Measurements from ENCODE around the gene MSH6.

MSH6 gene

DNA sequence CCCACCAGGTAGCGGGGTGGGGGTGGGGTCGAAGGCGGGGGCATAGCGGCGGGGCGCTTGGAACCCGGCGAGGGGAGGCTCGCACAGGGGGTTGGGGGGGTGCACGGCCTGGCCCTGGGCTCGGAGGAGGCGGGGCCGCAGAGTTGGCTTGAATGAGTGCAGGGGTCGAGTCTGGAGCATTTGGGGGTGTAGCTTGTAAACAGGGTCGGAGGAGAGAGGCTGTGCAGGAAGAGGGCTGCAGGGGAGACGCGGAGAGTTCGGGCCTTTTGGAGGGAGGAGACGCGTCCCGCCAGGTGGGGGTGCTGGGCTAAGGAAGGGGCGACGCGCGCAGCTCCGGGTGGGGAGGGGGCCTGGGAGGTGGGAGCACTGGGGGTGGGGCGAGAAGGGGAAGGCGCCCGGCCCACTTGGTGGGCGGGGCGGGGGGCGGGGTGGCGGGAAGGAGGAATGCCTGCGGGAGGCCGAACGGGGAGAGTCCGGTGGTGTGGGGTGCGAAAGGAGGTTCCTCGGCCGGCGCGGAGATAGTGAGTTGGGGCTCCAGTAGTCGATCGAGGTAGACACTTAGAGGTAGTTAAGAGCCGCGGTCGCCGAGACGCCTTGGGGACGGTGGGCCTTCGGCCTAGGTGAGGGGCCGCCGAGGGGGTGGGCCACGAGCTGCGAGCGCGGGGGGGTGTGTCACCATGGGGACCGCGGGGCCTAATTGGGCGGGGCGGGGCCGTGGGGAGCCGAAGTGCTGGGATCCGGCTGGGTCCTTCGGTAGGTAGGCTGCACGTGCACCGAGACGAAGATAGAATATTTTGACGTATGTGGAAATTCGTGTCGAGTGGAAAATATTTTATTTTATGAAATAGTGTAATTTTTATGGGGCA lies 774 bp downstream of the MSH6 start:
- Histone ChIP-seq H3K36me3 (ENCODE audit: control insufficient read depth, insufficient read depth, low read length) (peaks cover 28% of the 10 kb centered on the region), H3K27me3 (ENCODE audit: control insufficient read depth, insufficient read depth, low read length) (no peaks in the 10 kb centered on the region), H3K27ac (ENCODE audit: low read depth, low read length) (peak overlapping the region; percentile 85), H3K9me3 (ENCODE audit: control insufficient read depth, insufficient read depth, low read depth, low read length) (no peaks in the 10 kb centered on the region; the same call in 1 of the 2 replicates), H3K4me3 (ENCODE audit: low read depth, low read length) (peak overlapping the region; percentile 73), H3K4me1 (ENCODE audit: control insufficient read depth, insufficient read depth, low read length) (peaks cover 7% of the 10 kb centered on the region; the same call in 1 of the 2 replicates), H3K9ac (ENCODE audit: low read length) (peak overlapping the region; percentile 88)

DNA sequence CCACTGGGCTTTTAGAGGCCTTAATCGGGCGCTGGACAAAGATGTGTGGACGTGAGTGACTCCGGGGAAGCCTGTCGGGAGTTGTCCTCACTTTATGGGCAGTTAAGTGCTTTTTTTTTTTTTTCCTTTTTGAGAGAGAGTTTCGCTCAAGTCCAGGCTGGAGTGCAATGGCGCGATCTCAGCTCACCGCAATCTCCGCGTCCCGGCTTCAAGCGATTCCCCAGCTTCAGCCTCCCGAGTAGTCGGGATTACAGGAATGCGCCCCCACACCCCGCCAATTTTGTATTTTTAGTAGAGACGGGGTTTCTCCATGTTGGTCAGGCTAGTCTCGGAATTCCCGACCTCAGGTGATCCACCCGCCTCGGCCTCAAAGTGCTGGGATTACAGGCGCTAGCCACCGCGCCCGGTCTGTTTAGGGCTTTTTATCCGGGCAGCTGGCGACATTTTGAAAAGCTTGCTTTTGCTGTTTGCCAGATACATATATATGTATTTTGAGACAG lies 1.5 kb downstream of the MSH6 start:
- Histone ChIP-seq H3K9me3 (ENCODE audit: control insufficient read depth, insufficient read depth, low read depth, low read length) (no peaks in the 10 kb centered on the region; the same call in 1 of the 2 replicates), H3K4me1 (ENCODE audit: control insufficient read depth, insufficient read depth, low read length) (peaks cover 7% of the 10 kb centered on the region; the same call in 1 of the 2 replicates), H3K27ac (ENCODE audit: low read depth, low read length) (no peak overlapping the region), H3K27me3 (ENCODE audit: control insufficient read depth, insufficient read depth, low read length) (no peaks in the 10 kb centered on the region), H3K36me3 (ENCODE audit: control insufficient read depth, insufficient read depth, low read length) (peaks cover 33% of the 10 kb centered on the region), H3K9ac (ENCODE audit: low read length) (peak overlapping the region; percentile 44), H3K4me3 (ENCODE audit: low read depth, low read length) (peak overlapping the region; percentile 73)

DNA sequence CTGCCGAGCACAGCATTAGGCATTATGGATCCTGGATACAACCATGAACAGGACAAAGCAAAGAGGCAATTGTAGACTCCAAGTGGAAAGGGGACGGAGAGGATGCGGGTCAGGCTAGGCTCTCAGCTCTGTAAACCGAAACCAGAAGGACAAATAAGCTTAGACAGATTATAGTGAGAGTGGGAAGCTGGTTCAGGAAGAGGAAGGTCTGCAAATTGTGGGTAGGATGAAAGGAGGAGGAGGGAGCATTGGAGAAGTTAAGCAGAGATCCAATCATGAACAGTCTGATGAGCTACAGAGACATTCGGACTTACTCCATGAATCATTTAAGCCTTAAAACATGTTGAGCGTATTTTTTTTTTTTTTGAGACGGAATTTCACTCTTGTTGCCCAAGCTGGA lies 3.0 kb downstream of the MSH6 start:
- Histone ChIP-seq H3K27me3 (ENCODE audit: control insufficient read depth, insufficient read depth, low read length) (no peaks in the 10 kb centered on the region), H3K9ac (ENCODE audit: low read length) (no peak overlapping the region), H3K9me3 (ENCODE audit: control insufficient read depth, insufficient read depth, low read depth, low read length) (no peaks in the 10 kb centered on the region; the same call in 1 of the 2 replicates), H3K4me1 (ENCODE audit: control insufficient read depth, insufficient read depth, low read length) (peaks cover 7% of the 10 kb centered on the region; the same call in 1 of the 2 replicates), H3K27ac (ENCODE audit: low read depth, low read length) (no peak overlapping the region), H3K4me3 (ENCODE audit: low read depth, low read length) (peak overlapping the region; percentile 73; the same call in 1 of the 2 replicates), H3K36me3 (ENCODE audit: control insufficient read depth, insufficient read depth, low read length) (peaks cover 48% of the 10 kb centered on the region)

- Histone ChIP-seq H3K27ac (ENCODE audit: low read depth, low read length) (no peak overlapping the region), H3K4me3 (ENCODE audit: low read depth, low read length) (no peak overlapping the region), H3K36me3 (ENCODE audit: control insufficient read depth, insufficient read depth, low read length) (peaks cover 89% of the 10 kb centered on the region), H3K9me3 (ENCODE audit: control insufficient read depth, insufficient read depth, low read depth, low read length) (no peaks in the 10 kb centered on the region), H3K9ac (ENCODE audit: low read length) (no peak overlapping the region), H3K27me3 (ENCODE audit: control insufficient read depth, insufficient read depth, low read length) (no peaks in the 10 kb centered on the region), H3K4me1 (ENCODE audit: control insufficient read depth, insufficient read depth, low read length) (no peaks in the 10 kb centered on the region)
Observed at GRCh38 chr2:47796090-47796697, 13.2 kb downstream of the MSH6 start.

- Histone ChIP-seq H3K27me3 (ENCODE audit: control insufficient read depth, insufficient read depth, low read length) (no peaks in the 10 kb centered on the region), H3K36me3 (ENCODE audit: control insufficient read depth, insufficient read depth, low read length) (peaks cover 96% of the 10 kb centered on the region), H3K9ac (ENCODE audit: low read length) (no peak overlapping the region), H3K4me3 (ENCODE audit: low read depth, low read length) (no peak overlapping the region), H3K9me3 (ENCODE audit: control insufficient read depth, insufficient read depth, low read depth, low read length) (peaks cover 5% of the 10 kb centered on the region; the same call in 1 of the 2 replicates), H3K27ac (ENCODE audit: low read depth, low read length) (no peak overlapping the region), H3K4me1 (ENCODE audit: control insufficient read depth, insufficient read depth, low read length) (no peaks in the 10 kb centered on the region)
Observed at GRCh38 chr2:47798631-47799030, 15.7 kb downstream of the MSH6 start.

DNA sequence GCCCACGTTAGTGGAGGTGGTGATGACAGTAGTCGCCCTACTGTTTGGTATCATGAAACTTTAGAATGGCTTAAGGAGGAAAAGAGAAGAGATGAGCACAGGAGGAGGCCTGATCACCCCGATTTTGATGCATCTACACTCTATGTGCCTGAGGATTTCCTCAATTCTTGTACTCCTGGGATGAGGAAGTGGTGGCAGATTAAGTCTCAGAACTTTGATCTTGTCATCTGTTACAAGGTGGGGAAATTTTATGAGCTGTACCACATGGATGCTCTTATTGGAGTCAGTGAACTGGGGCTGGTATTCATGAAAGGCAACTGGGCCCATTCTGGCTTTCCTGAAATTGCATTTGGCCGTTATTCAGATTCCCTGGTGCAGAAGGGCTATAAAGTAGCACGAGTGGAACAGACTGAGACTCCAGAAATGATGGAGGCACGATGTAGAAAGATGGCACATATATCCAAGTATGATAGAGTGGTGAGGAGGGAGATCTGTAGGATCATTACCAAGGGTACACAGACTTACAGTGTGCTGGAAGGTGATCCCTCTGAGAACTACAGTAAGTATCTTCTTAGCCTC lies 16.2 kb downstream of the MSH6 start:
- Histone ChIP-seq H3K27ac (ENCODE audit: low read depth, low read length) (no peak overlapping the region), H3K36me3 (ENCODE audit: control insufficient read depth, insufficient read depth, low read length) (peaks cover 97% of the 10 kb centered on the region), H3K4me3 (ENCODE audit: low read depth, low read length) (no peak overlapping the region), H3K9me3 (ENCODE audit: control insufficient read depth, insufficient read depth, low read depth, low read length) (peaks cover 5% of the 10 kb centered on the region; the same call in 1 of the 2 replicates), H3K9ac (ENCODE audit: low read length) (no peak overlapping the region), H3K4me1 (ENCODE audit: control insufficient read depth, insufficient read depth, low read length) (no peaks in the 10 kb centered on the region), H3K27me3 (ENCODE audit: control insufficient read depth, insufficient read depth, low read length) (no peaks in the 10 kb centered on the region)

GRCh38 chr2:47801118-47801517 lies 18.2 kb downstream of the MSH6 start:
- Histone ChIP-seq H3K27ac (ENCODE audit: low read depth, low read length) (no peak overlapping the region), H3K9ac (ENCODE audit: low read length) (no peak overlapping the region), H3K36me3 (ENCODE audit: control insufficient read depth, insufficient read depth, low read length) (peaks cover 97% of the 10 kb centered on the region), H3K27me3 (ENCODE audit: control insufficient read depth, insufficient read depth, low read length) (no peaks in the 10 kb centered on the region), H3K4me1 (ENCODE audit: control insufficient read depth, insufficient read depth, low read length) (no peaks in the 10 kb centered on the region), H3K4me3 (ENCODE audit: low read depth, low read length) (no peak overlapping the region), H3K9me3 (ENCODE audit: control insufficient read depth, insufficient read depth, low read depth, low read length) (peaks cover 5% of the 10 kb centered on the region; the same call in 1 of the 2 replicates)

- Histone ChIP-seq H3K27me3 (ENCODE audit: control insufficient read depth, insufficient read depth, low read length) (no peaks in the 10 kb centered on the region), H3K9ac (ENCODE audit: low read length) (no peak overlapping the region), H3K4me1 (ENCODE audit: control insufficient read depth, insufficient read depth, low read length) (no peaks in the 10 kb centered on the region), H3K4me3 (ENCODE audit: low read depth, low read length) (no peak overlapping the region), H3K36me3 (ENCODE audit: control insufficient read depth, insufficient read depth, low read length) (peaks cover 98% of the 10 kb centered on the region), H3K9me3 (ENCODE audit: control insufficient read depth, insufficient read depth, low read depth, low read length) (peaks cover 5% of the 10 kb centered on the region; the same call in 1 of the 2 replicates), H3K27ac (ENCODE audit: low read depth, low read length) (no peak overlapping the region)
Observed at GRCh38 chr2:47803363-47803762, 20.4 kb downstream of the MSH6 start.

GRCh38 chr2:47803770-47804169 lies 20.8 kb downstream of the MSH6 start:
- Histone ChIP-seq H3K9ac (ENCODE audit: low read length) (no peak overlapping the region), H3K4me3 (ENCODE audit: low read depth, low read length) (no peak overlapping the region), H3K36me3 (ENCODE audit: control insufficient read depth, insufficient read depth, low read length) (peaks cover 98% of the 10 kb centered on the region), H3K27me3 (ENCODE audit: control insufficient read depth, insufficient read depth, low read length) (no peaks in the 10 kb centered on the region), H3K27ac (ENCODE audit: low read depth, low read length) (no peak overlapping the region), H3K9me3 (ENCODE audit: control insufficient read depth, insufficient read depth, low read depth, low read length) (peaks cover 5% of the 10 kb centered on the region; the same call in 1 of the 2 replicates), H3K4me1 (ENCODE audit: control insufficient read depth, insufficient read depth, low read length) (no peaks in the 10 kb centered on the region)

DNA sequence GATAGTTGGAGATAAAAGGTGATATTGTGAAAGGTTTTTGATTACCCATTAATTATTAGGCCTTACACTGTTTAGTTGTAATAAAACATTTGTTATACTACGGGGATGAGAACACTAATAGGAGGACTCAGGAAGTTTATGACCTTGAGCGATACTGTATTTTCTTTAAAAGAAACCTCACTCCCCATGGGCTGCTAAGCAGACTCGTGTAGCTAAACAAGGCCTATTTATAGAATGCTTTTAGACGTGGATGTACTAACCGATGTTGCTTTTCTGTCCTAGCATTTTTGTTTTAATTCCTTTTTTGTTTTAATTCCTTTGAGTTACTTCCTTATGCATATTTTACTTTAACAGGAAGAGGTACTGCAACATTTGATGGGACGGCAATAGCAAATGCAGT lies 22.9 kb downstream of the MSH6 start:
- H3K9me3 ChIP-seq (ENCODE audit: control insufficient read depth, insufficient read depth, low read depth, low read length) = peaks cover 5% of the 10 kb centered on the region; the same call in 1 of the 2 replicates
- H3K9ac ChIP-seq (ENCODE audit: low read length) = no peak overlapping the region
- no peaks in the 10 kb centered on the region for H3K27me3 ChIP-seq (ENCODE audit: control insufficient read depth, insufficient read depth, low read length)
- no peaks in the 10 kb centered on the region for H3K4me1 ChIP-seq (ENCODE audit: control insufficient read depth, insufficient read depth, low read length)
- H3K36me3 ChIP-seq (ENCODE audit: control insufficient read depth, insufficient read depth, low read length) = peaks cover 98% of the 10 kb centered on the region
- no peak overlapping the region for H3K4me3 ChIP-seq (ENCODE audit: low read depth, low read length)
- no peak overlapping the region for H3K27ac ChIP-seq (ENCODE audit: low read depth, low read length)

Measured in HUES6 (cell line).